ENCODE measurements around the gene MS4A15.

The MS4A15 gene

GRCh38 chr11:60734279-60734678 is 22.4 kb upstream of the MS4A15 start:
- no peak for DNase-seq (ENCODE audit: low spot score)
- H3K27ac ChIP-seq, result no peak overlapping the region
- CTCF ChIA-PET, result interaction anchor here (0.7 kb wide), 1 partner anchor 43 kb away, joined by 5 read pairs; no protein-coding TSS in a partner anchor
- TF ChIP-seq CTCF (conservative IDR thresholded peaks at IDR 0.05; ENCODE audit: low read depth), result no peak
- POLR2A ChIA-PET (ENCODE audit: low non-redundant PET), result no interaction called here

GRCh38 chr11:60739114-60739513 is 17.6 kb upstream of the MS4A15 start:
- TF ChIP-seq CTCF (conservative IDR thresholded peaks at IDR 0.05; ENCODE audit: low read depth), result no peak
- CTCF ChIA-PET, result no interaction called here
- H3K27ac ChIP-seq, result no peak overlapping the region
- DNase-seq (ENCODE audit: low spot score), result no peak
- POLR2A ChIA-PET (ENCODE audit: low non-redundant PET), result no interaction called here

GRCh38 chr11:60740573-60740972 is 16.1 kb upstream of the MS4A15 start:
- POLR2A ChIA-PET (ENCODE audit: low non-redundant PET), result no interaction called here
- no peak for TF ChIP-seq CTCF (conservative IDR thresholded peaks at IDR 0.05; ENCODE audit: low read depth)
- no peak overlapping the region for H3K27ac ChIP-seq
- CTCF ChIA-PET, result interaction anchor here (0.9 kb wide), 1 partner anchor 24 kb away, joined by 3 read pairs; no protein-coding TSS in a partner anchor
- no peak for DNase-seq (ENCODE audit: low spot score)

GRCh38 chr11:60741421-60741820 is 15.2 kb upstream of the MS4A15 start:
- TF ChIP-seq CTCF (conservative IDR thresholded peaks at IDR 0.05; ENCODE audit: low read depth), result no peak
- no peak overlapping the region for H3K27ac ChIP-seq
- POLR2A ChIA-PET (ENCODE audit: low non-redundant PET), result no interaction called here
- CTCF ChIA-PET, result interaction anchor here (0.9 kb wide), 1 partner anchor 24 kb away, joined by 3 read pairs; no protein-coding TSS in a partner anchor
- no peak for DNase-seq (ENCODE audit: low spot score)

- CTCF ChIA-PET, result interaction anchor here (1.2 kb wide), 1 partner anchor 13 kb away, joined by 3 read pairs; the partner anchor contains the start of gene MS4A15
- DNase-seq (ENCODE audit: low spot score), result no peak
- H3K27ac ChIP-seq, result no peak overlapping the region
- POLR2A ChIA-PET (ENCODE audit: low non-redundant PET), result no interaction called here
- no peak for TF ChIP-seq CTCF (conservative IDR thresholded peaks at IDR 0.05; ENCODE audit: low read depth)
These were observed 13.6 kb upstream of the MS4A15 start for GRCh38 chr11:60743058-60743457.

- H3K27ac ChIP-seq, result no peak overlapping the region
- POLR2A ChIA-PET (ENCODE audit: low non-redundant PET), result no interaction called here
- CTCF ChIA-PET, result interaction anchor here (1.2 kb wide), 1 partner anchor 12 kb away, joined by 3 read pairs; the partner anchor contains the start of gene MS4A15
- TF ChIP-seq CTCF (conservative IDR thresholded peaks at IDR 0.05; ENCODE audit: low read depth), result no peak
- no peak for DNase-seq (ENCODE audit: low spot score)
These were observed 12.6 kb upstream of the MS4A15 start for GRCh38 chr11:60744114-60744513.
